IPS-NIHi11 (cell line): Measurements from ENCODE around the gene PRXL2B.
"Not testable (repeated sequence)": the region's sequence is repeated elsewhere in the genome, so short reads cannot be mapped to it uniquely, and the experiment has no call there.

ENCODE experiments used
- DNase-seq: peaks from one replicate; pipeline ENCODE4 v3.0.0; 2012; ENCODE audit warnings: mixed read lengths, low spot score

Gene PRXL2B

DNA sequence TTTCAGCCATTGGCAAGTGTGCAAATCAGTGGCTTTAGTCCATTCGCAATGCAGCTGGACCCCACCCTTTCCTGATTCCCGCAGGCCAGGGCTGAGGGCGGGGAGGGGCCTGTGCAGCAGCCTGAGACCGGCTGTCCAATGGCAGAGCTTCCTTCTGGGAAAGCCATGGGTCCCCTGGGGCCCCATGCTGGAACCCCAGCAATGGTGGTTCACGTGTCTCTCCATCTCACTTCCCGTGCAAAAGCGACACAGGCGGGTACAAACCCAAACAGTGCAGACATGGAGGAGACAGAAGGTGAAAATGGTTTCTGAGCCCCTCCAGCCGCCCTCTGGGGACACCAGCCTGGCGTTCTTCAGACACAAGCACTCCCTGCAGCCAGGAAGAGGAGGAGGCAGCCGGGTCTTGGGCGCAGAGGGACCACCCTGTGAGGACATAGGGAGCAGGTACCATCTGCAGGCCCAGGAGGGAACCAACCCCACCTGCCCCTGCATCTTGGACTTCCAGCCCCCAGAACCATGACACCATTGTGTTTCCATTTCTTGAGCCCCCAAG, 36.2 kb upstream of the PRXL2B start:
- not testable (repeated sequence) for DNase-seq

DNA sequence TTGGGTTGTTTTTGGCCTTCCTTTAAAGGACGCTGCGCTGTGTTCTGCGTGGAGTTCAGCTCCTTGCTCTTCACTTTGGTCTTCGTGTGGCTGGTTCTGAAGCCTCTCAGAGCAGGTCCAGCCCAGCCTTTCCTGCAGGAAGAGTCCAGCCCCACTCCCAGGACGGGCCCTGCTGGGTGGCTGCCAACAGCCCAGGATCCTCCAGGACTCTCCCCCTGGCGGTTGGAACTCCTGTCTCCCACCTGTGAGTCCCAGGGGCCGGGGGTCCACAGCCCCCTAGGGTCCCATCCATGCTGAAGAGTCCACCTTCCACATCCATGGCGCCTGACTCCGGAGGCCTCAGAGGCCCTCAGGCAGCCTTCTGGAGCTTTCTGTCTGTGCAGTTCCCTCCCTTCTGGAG, 35.0 kb upstream of the PRXL2B start:
- DNase-seq: not testable (repeated sequence)

DNA sequence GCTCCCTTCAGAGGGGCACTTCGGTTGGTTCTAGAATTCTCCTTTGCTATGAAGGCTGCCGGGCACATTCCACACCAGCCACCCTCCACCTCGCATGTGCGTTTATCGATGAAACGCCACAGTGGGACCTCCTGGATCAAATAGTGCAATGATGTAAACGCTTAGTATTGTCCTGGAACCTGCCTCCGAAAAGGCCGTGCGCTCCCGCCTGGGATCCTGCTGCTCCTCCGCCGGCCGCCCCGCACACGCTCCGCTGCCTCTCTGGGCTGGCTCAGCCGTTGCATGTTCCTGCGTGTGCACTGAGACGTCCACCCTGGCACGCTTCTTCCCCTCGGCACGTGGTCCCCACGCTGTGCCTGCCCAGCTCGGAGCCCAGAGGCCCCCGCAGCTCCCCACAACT, 34.4 kb upstream of the PRXL2B start:
- no peak for DNase-seq

DNA sequence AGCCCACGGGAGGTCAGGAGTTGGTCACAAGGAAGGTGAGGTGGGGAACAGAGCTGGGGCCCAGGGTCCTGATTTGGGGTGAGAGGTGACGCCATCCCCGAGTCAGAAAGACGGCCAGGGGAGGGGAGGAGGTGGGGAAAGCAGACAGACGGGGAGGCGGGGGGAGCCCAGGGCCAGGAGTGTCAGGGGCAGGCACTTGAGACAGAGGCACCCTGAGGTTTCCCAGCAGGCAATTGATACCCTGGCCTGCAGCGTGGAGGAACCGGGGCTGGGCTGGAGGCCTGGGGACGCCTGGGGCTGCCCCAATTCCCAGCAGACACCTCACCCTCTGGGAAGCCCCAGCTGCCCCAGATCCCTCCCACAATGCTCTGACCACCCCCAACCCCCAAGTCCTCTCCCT, 33.5 kb upstream of the PRXL2B start:
- DNase-seq: not testable (repeated sequence)

DNA sequence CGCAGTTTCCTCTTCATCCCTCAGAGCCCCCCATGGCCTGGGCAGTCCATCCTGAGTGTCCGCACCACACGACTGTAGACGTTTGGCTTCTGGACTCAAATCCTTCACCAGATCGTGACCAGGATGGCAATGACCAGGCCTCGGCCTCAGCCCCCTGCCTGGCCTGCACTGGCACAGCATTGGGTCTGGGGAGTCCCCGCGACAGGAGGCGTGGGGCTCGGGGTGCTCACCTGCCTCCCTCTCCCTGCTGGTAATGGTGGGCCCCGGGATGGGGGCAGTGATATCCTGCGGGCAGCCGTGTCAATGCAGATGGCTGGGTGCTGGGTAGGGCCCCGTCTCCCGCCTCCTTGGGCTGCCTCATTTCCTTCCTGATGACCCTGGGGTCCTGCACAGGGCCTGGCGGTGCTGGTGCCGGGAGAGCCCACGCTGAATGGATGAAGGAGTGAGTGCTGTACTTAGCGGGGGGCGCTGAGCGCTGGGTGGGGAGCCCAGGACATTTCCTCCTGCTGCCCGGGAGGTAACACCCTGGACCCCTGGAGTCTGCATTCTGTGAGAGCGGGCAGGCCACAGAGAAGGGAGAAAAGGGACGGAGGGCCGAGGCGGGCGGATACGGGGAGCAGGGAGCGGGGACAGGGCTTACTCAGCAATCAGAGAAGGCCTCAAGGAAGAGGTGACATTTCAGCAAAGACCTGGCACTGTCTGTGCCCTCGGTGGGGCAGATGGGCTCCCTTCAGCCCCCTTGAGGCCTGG, 32.5 kb upstream of the PRXL2B start:
- no peak for DNase-seq

DNA sequence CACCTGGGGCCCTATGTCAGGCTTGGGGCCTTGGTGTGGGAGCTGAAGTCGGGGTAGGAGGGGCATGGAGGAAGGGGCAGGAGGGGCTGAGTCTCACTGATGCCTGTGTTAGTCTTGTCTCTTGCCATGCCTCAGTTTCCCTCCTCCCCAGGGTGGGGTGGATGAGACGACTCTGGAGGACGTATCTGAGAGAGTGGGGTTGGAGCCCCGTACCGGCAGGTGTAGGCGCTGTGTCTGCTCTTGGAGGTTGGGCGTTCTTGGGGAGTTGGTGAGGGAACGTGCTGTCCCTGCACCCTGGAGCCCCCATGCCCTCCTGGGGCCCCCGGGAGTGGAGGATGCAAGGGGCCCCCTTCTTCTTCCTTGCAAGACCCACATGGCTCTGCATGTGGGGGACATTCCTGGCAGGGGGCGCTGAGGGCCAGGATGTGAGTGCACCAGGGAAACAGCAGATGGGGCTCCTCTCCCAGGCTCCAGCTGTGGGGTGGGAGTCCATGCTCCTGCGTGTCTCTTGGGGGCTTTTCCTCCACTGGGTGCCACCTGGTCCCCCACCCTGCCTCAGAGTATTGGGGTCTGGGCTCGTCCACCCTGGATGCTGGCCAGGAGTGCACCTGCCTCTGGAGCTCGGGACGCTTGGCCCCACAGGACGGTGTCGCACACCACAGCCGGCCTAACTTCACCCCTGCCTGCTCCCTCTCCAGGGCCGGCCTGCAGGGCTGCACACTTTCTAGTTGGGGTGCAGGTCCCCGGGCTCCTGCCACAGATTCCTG, 31.8 kb upstream of the PRXL2B start:
- no peak for DNase-seq

DNA sequence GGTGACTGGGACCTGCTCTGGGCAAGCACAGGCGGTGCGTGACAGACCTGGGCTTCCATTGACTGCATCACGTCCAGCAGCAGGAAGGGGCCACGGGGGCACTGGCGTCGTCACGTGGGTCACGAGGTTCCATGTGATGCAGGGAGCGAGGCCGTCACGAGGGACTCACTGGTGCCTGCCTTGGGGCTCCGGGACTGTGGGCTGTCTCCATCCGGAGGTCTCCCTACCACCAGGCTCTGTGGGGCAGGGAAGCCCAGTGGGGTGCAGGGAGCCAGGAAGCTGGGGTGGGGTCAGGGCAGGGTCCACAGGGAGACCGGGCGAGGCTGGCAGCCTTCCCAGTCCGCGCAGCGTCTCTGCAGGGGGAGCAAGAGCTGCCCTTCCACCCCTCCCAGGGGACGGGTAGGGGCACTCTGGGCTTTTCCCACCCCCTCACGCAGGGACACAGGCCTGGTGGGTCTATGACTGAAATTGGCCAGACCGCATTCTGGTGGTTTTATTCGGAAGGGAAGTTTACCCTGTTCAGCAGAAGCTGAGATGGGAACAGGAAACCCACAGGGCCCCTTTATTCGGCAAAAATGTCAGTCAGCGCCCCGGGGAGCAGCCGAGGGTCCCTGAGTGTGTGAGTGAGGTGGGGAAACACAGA, 30.8 kb upstream of the PRXL2B start:
- no peak for DNase-seq

DNA sequence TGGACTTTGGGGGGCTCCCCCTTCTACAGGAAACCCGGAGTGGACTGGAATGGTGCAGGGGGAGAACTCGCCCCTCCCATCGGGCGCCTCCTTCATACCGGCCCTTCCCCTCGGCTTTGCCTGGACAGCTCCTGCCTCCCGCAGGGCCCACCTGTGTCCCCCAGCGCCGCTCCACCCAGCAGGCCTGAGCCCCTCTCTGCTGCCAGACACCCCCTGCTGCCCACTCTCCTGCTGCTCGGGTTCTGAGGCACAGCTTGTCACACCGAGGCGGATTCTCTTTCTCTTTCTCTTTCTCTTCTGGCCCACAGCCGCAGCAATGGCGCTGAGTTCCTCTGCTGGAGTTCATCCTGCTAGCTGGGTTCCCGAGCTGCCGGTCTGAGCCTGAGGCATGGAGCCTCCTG, 30.3 kb upstream of the PRXL2B start, which contains the start of gene TNFRSF14:
TSS of gene TNFRSF14 (plus strand) at position 95 of the 401 bp plus-strand sequence. CDS start at position 389, 294 bp downstream.
- peak; percentile 61 for DNase-seq

DNA sequence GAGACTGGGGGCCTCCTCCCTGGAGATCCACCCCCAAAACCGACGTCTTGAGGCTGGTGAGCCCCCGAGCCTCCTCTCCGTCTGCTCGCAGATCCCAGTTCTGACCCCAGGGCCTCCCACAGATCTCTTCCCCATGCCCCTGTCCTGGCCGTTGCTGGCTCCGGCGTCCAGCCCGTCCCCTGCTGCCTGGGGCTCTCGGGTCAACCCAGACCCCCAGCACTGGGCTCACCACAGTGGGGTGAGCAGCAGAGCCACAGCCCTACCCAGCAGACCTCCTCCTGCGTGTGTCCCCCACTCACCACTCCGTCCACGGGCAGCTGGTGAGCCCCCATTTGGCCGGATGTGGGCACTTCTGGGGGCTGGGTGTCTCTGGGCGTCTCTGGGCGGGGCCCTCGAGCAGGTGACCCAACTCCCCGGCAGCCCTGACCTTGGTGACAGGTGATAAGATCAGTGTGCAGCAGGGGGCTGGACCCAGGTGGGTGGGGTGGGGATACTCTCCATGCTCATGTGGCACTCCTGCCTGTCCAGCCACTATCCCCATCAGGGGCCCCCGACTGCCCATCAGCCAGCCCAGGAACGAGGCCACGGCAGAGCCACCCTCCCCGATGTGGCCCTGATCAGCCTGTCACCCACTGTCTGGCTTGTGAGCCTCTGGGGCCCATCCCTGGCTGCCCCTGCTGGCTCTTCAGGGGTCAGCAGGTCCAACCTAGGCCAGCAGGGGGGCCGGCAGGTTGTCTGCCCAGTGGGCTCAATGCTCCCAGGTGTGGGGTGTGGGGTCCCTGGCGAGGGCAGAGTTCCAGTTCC, 29.7 kb upstream of the PRXL2B start:
- no peak for DNase-seq

DNA sequence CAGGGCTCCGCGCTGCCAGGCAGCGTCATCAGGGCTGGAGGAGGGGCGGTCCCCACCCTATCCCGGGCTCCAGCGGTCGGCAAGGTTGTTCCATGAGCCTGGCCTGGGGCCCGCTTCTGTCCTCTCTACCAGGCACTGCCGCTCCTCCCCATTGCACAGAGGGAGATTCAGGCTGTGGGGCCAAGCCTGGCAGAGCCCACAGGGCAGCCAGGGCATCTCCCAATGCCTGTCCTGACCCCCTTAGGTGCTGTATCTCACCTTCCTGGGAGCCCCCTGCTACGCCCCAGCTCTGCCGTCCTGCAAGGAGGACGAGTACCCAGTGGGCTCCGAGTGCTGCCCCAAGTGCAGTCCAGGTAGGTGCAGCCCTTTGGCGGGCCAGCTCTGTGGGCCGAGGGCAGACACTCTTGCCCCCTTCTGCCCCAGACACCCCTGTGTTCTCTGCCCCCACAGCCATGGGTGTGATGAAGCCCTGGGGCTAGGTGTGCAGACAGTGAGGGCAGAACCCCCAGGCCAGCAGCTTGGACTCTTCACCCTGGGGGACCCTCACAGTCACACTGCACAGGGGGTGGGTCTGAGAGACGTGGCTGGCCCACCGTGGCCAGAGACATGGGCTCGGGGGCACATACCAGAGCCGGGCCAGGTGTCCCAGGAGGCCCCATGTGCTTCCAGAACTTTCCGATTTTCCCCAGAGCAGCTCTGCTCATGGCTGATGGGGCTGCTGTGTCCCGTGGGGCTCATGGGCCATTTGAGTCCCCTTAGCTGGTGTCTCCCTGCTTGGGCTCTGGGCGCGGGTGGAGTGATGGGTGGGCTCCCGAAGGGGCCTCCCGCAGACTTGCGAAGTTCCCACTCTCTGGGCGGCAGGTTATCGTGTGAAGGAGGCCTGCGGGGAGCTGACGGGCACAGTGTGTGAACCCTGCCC, 28.8 kb upstream of the PRXL2B start:
- DNase-seq: no peak

DNA sequence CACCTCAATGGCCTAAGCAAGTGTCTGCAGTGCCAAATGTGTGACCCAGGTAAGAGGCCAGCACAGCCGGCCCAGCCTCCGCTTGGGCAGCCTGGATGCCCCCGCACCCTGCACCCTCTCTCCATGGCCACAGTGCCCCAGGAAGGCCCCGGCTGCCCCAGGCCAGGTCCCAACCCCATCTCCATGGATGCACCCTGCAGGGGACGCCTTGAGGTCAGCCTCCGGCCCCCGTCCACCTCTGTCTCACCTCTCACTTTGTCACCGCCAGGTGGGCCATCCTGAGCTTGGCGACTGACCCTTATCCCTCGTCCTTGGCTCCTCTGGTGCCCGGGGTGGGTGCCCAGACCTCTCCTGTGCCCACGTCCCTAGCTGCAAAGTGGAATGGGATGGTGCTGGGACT, 28.2 kb upstream of the PRXL2B start:
- no peak for DNase-seq

DNA sequence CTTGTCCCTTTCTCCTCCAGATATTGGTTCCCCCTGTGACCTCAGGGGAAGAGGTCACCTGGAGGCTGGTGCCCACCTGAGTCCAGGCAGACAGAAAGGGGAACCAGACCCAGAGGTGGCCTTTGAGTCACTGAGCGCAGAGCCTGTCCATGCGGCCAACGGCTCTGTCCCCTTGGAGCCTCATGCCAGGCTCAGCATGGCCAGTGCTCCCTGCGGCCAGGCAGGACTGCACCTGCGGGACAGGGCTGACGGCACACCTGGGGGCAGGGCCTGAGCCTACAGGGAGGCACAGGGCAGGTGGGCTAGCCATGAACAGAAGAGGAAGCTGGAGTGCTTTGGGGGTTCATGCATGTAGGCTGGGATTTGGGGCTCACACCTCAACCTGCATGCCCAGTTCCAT, 27.7 kb upstream of the PRXL2B start:
- DNase-seq: no peak

DNA sequence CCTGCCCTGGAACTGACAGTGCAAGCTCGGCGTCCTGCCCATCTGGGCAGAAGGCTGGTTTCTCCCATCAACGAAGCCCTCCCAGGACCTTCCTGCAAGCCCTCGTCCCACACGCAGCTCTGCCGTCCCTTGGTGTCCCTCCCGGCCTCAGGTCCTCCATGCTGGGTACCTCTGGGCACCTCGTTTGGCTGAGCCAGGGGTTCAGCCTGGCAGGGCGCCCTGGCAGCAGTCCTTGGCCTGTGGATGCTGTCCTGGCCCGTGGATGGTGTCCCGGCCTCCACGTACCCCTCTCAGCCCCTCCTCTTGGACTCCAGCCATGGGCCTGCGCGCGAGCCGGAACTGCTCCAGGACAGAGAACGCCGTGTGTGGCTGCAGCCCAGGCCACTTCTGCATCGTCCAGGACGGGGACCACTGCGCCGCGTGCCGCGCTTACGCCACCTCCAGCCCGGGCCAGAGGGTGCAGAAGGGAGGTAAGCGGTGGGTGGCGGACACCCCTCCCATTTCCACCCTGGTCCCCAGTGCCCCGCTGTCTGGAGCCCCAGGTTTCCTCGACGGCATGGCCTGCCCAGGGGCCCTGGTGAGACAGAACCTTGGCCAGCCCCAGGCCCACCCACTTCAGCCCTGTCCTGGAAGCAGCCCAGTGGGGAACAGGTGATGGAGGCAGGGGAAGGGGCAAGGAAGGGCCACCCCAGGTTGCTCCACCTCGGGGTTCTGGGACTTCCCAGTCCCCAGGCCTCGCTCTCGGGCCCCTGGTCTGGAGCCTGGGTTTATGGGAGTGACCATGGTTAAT, 26.9 kb upstream of the PRXL2B start:
- DNase-seq: no peak

DNA sequence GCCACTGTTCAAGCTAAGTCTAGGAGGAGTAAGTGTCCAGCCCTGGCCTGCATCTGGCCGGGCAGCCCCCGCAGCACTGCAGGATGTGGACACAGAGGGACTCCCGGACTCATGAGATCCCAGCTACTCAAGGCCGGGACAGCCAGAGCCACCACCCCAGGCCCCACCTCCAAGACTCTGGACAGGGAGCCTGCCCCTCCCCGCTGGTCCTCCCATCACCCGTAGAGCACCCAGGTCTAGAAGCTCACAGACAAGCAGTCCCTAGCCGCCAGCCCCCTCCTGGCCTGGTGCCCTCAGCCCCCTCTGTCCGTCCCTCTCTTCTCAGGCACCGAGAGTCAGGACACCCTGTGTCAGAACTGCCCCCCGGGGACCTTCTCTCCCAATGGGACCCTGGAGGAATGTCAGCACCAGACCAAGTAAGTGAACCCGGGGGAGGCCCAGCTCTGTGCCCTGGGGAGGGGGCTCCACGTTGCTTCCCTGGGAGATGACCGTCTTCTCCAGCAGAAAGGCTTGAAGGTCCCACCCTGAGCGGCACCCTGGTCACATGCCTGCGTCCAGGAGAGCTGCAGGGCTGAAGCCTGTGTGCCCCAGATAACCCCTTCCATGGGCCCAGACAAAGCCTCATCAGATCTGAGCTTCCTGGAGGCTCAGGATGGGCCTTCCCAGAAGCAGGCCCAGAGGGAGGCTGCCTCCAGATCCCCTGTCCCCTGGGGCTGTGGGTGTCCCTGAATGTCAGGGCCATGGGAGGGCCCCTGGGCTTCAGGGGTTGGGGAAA, 26.1 kb upstream of the PRXL2B start:
- DNase-seq: no peak

DNA sequence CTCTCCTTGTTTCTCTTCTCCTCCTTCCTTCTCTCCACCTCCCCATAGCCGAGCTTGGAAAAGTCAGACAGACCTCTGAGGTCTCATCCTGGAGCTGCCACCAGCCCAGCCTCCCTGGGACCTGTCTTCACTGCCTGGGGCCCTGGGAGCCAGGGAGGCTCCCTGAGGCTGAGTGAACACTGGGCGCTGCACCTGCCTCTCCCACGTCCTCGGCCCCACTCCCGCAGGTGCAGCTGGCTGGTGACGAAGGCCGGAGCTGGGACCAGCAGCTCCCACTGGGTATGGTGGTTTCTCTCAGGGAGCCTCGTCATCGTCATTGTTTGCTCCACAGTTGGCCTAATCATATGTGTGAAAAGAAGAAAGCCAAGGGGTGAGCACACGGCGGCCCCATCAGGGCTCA, 25.1 kb upstream of the PRXL2B start:
- no peak for DNase-seq

DNA sequence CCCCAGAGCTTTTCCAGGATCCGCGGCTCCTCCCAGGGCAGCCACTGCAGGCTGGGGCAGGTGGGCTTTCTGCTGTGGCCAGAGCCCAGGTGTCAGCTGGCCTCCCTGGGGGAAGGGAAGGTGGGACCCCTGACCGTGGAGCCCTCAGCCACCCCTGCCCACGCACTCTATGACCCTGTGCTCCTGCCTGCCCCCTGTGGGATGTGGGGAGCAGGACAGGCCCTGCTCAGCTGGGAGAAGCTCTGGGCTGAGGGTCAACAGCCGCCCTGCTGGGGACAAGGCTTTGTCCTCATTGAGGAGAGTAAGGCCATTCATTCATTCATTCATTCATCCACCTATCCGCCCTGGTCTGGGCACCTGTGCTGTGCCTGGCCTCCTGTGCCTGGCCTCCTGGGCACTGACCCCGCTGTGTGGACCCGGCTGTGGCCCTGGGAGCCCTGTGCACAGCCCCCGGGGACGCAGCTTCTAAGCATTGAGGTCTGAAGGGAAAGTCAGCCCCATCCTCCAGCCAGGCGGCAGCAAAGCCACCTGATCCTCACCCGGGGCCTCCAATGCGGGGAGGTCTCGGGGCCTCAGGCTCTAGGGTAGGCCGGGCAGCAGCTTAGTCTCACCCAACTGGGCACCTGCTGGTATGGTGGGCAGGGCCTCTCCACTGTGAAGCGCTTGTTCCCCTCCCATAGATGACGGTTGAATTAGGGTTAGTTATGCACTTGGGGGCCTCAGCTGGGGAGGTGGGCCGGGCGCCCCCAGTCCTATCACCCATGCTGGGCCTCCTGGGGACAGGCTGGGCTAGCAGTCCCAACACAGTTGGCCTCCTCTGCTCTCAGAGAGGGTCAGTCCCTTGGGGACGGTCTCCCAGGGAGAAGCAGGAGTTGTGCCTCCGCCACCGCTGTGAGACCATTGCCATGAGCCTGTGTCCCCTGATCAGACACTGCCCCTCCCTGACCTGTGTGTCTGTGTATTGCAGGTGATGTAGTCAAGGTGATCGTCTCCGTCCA, 24.4 kb upstream of the PRXL2B start:
- peak; percentile 64 for DNase-seq

DNA sequence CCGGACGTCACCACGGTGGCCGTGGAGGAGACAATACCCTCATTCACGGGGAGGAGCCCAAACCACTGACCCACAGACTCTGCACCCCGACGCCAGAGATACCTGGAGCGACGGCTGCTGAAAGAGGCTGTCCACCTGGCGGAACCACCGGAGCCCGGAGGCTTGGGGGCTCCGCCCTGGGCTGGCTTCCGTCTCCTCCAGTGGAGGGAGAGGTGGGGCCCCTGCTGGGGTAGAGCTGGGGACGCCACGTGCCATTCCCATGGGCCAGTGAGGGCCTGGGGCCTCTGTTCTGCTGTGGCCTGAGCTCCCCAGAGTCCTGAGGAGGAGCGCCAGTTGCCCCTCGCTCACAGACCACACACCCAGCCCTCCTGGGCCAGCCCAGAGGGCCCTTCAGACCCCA, 23.4 kb upstream of the PRXL2B start:
- DNase-seq: no peak
